Fibroblast of lung (primary cell): ENCODE data around the gene MMS22L. TPM values are rescaled to one million over a fixed set of nuclear protein-coding genes. Genes with fewer than 3 reads are reported as not detected.

Experiments
- DNase-seq, 2 donors: peaks; one replicate each; pipeline versions ENCODE4 v3.0.0 to v3.0.0-alpha.2; 2010; ENCODE audit warnings: low read depth in 2 of 2
- H2AFZ ChIP-seq: 2 replicates; pipeline ENCODE4 v1.5.1; 2012; ENCODE audit warnings: low read length, control low read depth, inconsistent platforms
- H3K27ac ChIP-seq: 2 replicates; pipeline ENCODE4 v1.5.1; 2011; ENCODE audit warnings: low read length, control low read depth; ENCODE audit not compliant: insufficient read depth
- H3K27me3 ChIP-seq: 2 replicates; pipeline ENCODE4 v1.5.1; 2011; ENCODE audit warnings: mild to moderate bottlenecking, low read length; ENCODE audit not compliant: control insufficient read depth, insufficient read depth
- H3K36me3 ChIP-seq: 2 replicates; pipeline ENCODE4 v1.5.1; 2011; ENCODE audit warnings: low read length; ENCODE audit not compliant: control insufficient read depth, insufficient read depth
- H3K4me1 ChIP-seq: 2 replicates; pipeline ENCODE4 v1.5.1; 2011; ENCODE audit warnings: low read length; ENCODE audit not compliant: control insufficient read depth, insufficient read depth; ENCODE audit errors: extremely low read depth
- H3K4me2 ChIP-seq: 2 replicates; pipeline ENCODE4 v1.5.1; 2011; ENCODE audit warnings: low read length, control low read depth; ENCODE audit not compliant: insufficient read depth; ENCODE audit errors: extremely low read depth
- H3K4me3 ChIP-seq, 4 experiments: fragments of 200-600 bp in 1 of 4; sonication (generic) in 1 of 4; replicated peaks in 1 of 4; 2 replicates each; pipeline ENCODE4 v1.5.1; 2011 to 2016; ENCODE audit warnings: low read length in 4 of 4, low read depth in 3 of 4, mild to moderate bottlenecking in 3 of 4, control low read depth in 2 of 4, inconsistent platforms in 1 of 4, mixed read lengths in 1 of 4; ENCODE audit not compliant: insufficient read depth in 1 of 4; ENCODE audit errors: control extremely low read depth in 1 of 4
- H3K79me2 ChIP-seq: 2 replicates; pipeline ENCODE4 v1.5.1; 2012; ENCODE audit warnings: mild to moderate bottlenecking, low read length, inconsistent platforms; ENCODE audit not compliant: control insufficient read depth, insufficient read depth
- H3K9ac ChIP-seq: 2 replicates; pipeline ENCODE4 v1.5.1; 2011; ENCODE audit warnings: mild to moderate bottlenecking, low read length, control low read depth; ENCODE audit not compliant: insufficient read depth
- H3K9me3 ChIP-seq: 2 replicates; pipeline ENCODE4 v1.5.1; 2012; ENCODE audit warnings: low read depth, low read length; ENCODE audit not compliant: control insufficient read depth, insufficient read depth
- H4K20me1 ChIP-seq: 2 replicates; pipeline ENCODE4 v1.5.1; 2011; ENCODE audit warnings: low read length; ENCODE audit not compliant: control insufficient read depth, insufficient read depth; ENCODE audit errors: extremely low read depth
- EZH2 ChIP-seq: IDR thresholded peaks from 2 replicates; pipeline ENCODE4 v1.5.1; 2012; ENCODE audit warnings: low read length, control low read depth, mild to moderate bottlenecking; ENCODE audit errors: missing control alignments
- polyA plus RNA-seq, 2 donors: library from polyadenylated mRNA; depleted of rRNA in 1 of 2; stranded (reverse) in 1 of 2; unstranded in 1 of 2; fragments of >200 nt; gene quantifications; 2 replicates each; pipeline ENCODE4 v1.2.1, GENCODE V29; 2011 to 2012; ENCODE audit warnings: missing spikeins in 1 of 2
- total RNA-seq: library from RNA; depleted of rRNA; stranded (reverse); fragments of >200 nt; gene quantifications from 2 replicates; pipeline ENCODE4 v1.2.1, GENCODE V29; 2014
- TF ChIP-seq, protein P1 (sequence below), 2 donors: IDR thresholded peaks in 1 of 2; conservative IDR thresholded peaks in 1 of 2; 1 replicate in 1 of 2; 2 replicates in 1 of 2; pipeline ENCODE4 v1.5.1; 2011 to 2012; ENCODE audit warnings: low read length in 2 of 2, control low read depth in 1 of 2, inconsistent platforms in 1 of 2, low read depth in 1 of 2, mild to moderate bottlenecking in 1 of 2

Gene MMS22L
- total and polyA plus RNA-seq, 2 donors (not counting 1 experiment from before 2014, with no cell fraction given), result 9.5 to 11.1 TPM

- H2AFZ ChIP-seq, result peak overlapping the region; percentile 82
- peak overlapping the region; percentile 66 for H3K27ac ChIP-seq
- H3K79me2 ChIP-seq, result peaks cover 18% of the 10 kb centered on the region
- peak; percentile 7 to 11 for DNase-seq
- H3K4me1 ChIP-seq, result no peaks in the 10 kb centered on the region
- H3K9me3 ChIP-seq, result no peaks in the 10 kb centered on the region
- no peaks in the 10 kb centered on the region for H4K20me1 ChIP-seq
- no peaks in the 10 kb centered on the region for H3K27me3 ChIP-seq
- no peak for TF ChIP-seq EZH2
- TF ChIP-seq, protein P1, sequence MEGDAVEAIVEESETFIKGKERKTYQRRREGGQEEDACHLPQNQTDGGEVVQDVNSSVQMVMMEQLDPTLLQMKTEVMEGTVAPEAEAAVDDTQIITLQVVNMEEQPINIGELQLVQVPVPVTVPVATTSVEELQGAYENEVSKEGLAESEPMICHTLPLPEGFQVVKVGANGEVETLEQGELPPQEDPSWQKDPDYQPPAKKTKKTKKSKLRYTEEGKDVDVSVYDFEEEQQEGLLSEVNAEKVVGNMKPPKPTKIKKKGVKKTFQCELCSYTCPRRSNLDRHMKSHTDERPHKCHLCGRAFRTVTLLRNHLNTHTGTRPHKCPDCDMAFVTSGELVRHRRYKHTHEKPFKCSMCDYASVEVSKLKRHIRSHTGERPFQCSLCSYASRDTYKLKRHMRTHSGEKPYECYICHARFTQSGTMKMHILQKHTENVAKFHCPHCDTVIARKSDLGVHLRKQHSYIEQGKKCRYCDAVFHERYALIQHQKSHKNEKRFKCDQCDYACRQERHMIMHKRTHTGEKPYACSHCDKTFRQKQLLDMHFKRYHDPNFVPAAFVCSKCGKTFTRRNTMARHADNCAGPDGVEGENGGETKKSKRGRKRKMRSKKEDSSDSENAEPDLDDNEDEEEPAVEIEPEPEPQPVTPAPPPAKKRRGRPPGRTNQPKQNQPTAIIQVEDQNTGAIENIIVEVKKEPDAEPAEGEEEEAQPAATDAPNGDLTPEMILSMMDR (conservative IDR thresholded peaks at IDR 0.05 in 1 of 2, IDR thresholded peaks at IDR 0.05 in 1 of 2; ENCODE audit: low read depth in 1 of 2, low read length in 2 of 2), result no peak
- peak overlapping the region; percentile 53 for H3K4me2 ChIP-seq
- peak overlapping the region; percentile 78 to 95 (median 86) for H3K4me3 ChIP-seq
- H3K36me3 ChIP-seq, result no peaks in the 10 kb centered on the region
- H3K9ac ChIP-seq, result peak overlapping the region; percentile 61
Measured at GRCh38 chr6:97282238-97282725, 734 bp downstream of the MMS22L start.

DNA sequence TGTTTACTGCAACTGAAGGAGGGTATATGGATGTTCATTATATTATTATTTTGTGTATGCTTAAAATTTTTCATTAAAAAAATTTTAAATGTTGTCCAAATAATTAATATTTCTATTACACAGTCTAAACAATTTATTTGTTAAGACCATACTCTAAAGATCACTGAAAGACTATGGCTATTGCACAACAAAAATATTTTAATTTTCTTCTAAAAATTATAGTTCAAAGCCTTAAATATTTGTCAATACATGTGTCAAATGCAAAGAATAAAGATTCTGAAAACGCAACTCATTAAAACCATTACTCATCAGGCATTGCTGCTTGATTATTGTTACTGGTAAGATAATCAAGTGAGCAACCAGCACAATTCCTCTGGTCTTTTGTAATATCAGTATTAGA, 2.2 kb downstream of the MMS22L start:
- H3K79me2 ChIP-seq, result peaks cover 18% of the 10 kb centered on the region
- H3K36me3 ChIP-seq, result no peaks in the 10 kb centered on the region
- H2AFZ ChIP-seq, result no peak overlapping the region
- H3K4me2 ChIP-seq, result peak overlapping the region; percentile 7
- TF ChIP-seq, protein P1 (conservative IDR thresholded peaks at IDR 0.05 in 1 of 2, IDR thresholded peaks at IDR 0.05 in 1 of 2; ENCODE audit: low read depth in 1 of 2, low read length in 2 of 2), result no peak
- TF ChIP-seq EZH2, result no peak
- no peaks in the 10 kb centered on the region for H3K27me3 ChIP-seq
- no peaks in the 10 kb centered on the region for H3K9me3 ChIP-seq
- H4K20me1 ChIP-seq, result no peaks in the 10 kb centered on the region
- no peak for DNase-seq
- no peak overlapping the region for H3K27ac ChIP-seq
- H3K4me1 ChIP-seq, result no peaks in the 10 kb centered on the region
- H3K4me3 ChIP-seq, result peak overlapping the region in 1 of 4 experiments; percentile 95
- H3K9ac ChIP-seq, result no peak overlapping the region

- Histone ChIP-seq H3K36me3 (no peaks in the 10 kb centered on the region), H2AFZ (peak overlapping the region; percentile 41), H3K4me1 (no peaks in the 10 kb centered on the region), H3K27ac (peak overlapping the region; percentile 10), H3K27me3 (no peaks in the 10 kb centered on the region), H3K9me3 (no peaks in the 10 kb centered on the region), H3K4me2 (no peak overlapping the region), H3K79me2 (peaks cover 1% of the 10 kb centered on the region), H3K9ac (no peak overlapping the region), H3K4me3 (no peak overlapping the region), H4K20me1 (no peaks in the 10 kb centered on the region)
- DNase-seq, result no peak
- TF ChIP-seq EZH2, result no peak
Measured at GRCh38 chr6:97275804-97276203, 7.2 kb downstream of the MMS22L start.
